Breast epithelium (tissue), 4 donors: ENCODE data around the gene CHRNB4. TPM values are rescaled to one million over a fixed set of nuclear protein-coding genes. Genes with fewer than 3 reads are reported as not detected.
"Not testable (repeated sequence)": the region's sequence is repeated elsewhere in the genome, so short reads cannot be mapped to it uniquely, and the experiment has no call there.

Experiments
- DNase-seq, 2 donors: peaks; one replicate each; pipeline ENCODE4 v3.0.0-alpha.2; 2019; ENCODE audit warnings: low spot score in 2 of 2
- H3K27ac ChIP-seq, 2 donors: fragments of 200-600 bp; sonication (generic) in 1 of 2; one replicate each; pipeline ENCODE4 v1.5.1; 2016 to 2019; ENCODE audit warnings: mild to moderate bottlenecking in 1 of 2
- H3K27me3 ChIP-seq, 2 donors: fragments of 200-600 bp; sonication (generic) in 1 of 2; one replicate each; pipeline versions ENCODE4 v1.5.1 to v1.6.0; 2017 to 2019; ENCODE audit warnings: control low read depth in 1 of 2, mild to moderate bottlenecking in 1 of 2
- H3K36me3 ChIP-seq: fragments of 200-600 bp; one replicate; pipeline ENCODE4 v1.5.1; 2019
- H3K4me1 ChIP-seq, 2 donors: fragments of 200-600 bp; sonication (generic); one replicate each; pipeline ENCODE4 v1.5.1; 2016 to 2019; ENCODE audit warnings: control low read depth in 1 of 2
- H3K4me3 ChIP-seq, 3 donors: fragments of 200-600 bp; sonication (generic); 1 replicate in 2 of 3; 2 replicates in 1 of 3; pipeline ENCODE4 v1.5.1; 2016 to 2019; ENCODE audit warnings: mild to moderate bottlenecking in 3 of 3, moderate library complexity in 2 of 3
- H3K9me3 ChIP-seq, 2 donors: fragments of 200-600 bp; sonication (generic) in 1 of 2; one replicate each; pipeline ENCODE4 v1.5.1; 2016 to 2019; ENCODE audit warnings: control low read depth in 1 of 2
- CTCF ChIP-seq, 3 donors: fragments of 450-650 bp; IDR thresholded peaks; one replicate each; pipeline ENCODE4 v1.5.1; 2016 to 2017; ENCODE audit warnings: antibody characterized with exemption in 3 of 3, mild to moderate bottlenecking in 3 of 3, moderate library complexity in 3 of 3
- POLR2A ChIP-seq: fragments of 450-650 bp; IDR thresholded peaks from one replicate; pipeline ENCODE4 v1.6.1; 2016; ENCODE audit warnings: antibody characterized with exemption, mild to moderate bottlenecking, moderate library complexity
- POLR2AphosphoS5 ChIP-seq, 3 donors: sonication (generic); formaldehyde crosslinking; IDR thresholded peaks; one replicate each; pipeline ENCODE4 v1.6.1; 2017; ENCODE audit warnings: antibody characterized with exemption in 3 of 3
- intact Hi-C: fragments of 100-400 bp; cut with DNase I; formaldehyde crosslinking; loops from one replicate; pipeline ENCODE4 v1.15.1; 2023; ENCODE audit warnings: low total_unique reads
- total RNA-seq, 3 donors: library from RNA; depleted of rRNA; stranded (reverse); fragments of >200 nt; gene quantifications; one replicate each; pipeline ENCODE4 v1.1.0, GENCODE V29; 2016

The CHRNB4 gene
- total RNA-seq, 3 donors from 2014 or later, result not detected

- TF ChIP-seq POLR2AphosphoS5 (IDR thresholded peaks at IDR 0.05), result no peak
- TF ChIP-seq POLR2A, result no peak
- no peak for TF ChIP-seq CTCF (IDR thresholded peaks at IDR 0.05)
- no peak for DNase-seq
- intact Hi-C loops, result no loop called here
- H3K4me1 ChIP-seq, result peaks cover 0 to 3% of the 10 kb centered on the region in 2 donors
- no peaks in the 10 kb centered on the region for H3K9me3 ChIP-seq
- H3K27me3 ChIP-seq, result peaks cover 4 to 29% of the 10 kb centered on the region in 2 donors
- H3K27ac ChIP-seq, result no peak overlapping the region
- no peaks in the 10 kb centered on the region for H3K36me3 ChIP-seq
- no peak overlapping the region for H3K4me3 ChIP-seq
Observed at GRCh38 chr15:78616506-78616905, 24.5 kb downstream of the CHRNB4 start.

DNA sequence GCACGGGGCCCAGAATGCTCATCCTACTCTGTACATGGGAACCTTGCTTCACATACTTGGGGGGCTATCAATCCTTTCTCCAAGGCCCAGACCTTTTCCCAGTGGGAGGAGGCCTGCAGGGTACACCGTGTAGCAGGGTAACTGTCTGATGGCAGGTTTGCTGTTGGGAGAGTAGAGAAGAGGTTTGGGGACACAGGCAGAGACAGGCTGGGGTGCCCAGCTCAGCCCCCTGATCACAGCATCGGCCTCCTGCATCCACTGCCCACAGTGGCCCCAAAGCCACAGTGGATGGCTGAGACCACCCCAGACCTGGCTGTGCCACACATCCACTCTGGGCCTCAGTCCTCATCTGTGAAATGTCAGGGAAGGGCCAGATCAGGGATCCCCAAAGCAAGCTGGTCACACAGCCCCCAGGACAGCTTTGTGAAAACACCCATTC is 25.8 kb downstream of the CHRNB4 start:
- Histone ChIP-seq H3K27ac (no peak overlapping the region), H3K4me1 (no peaks in the 10 kb centered on the region), H3K36me3 (no peaks in the 10 kb centered on the region), H3K27me3 (peaks cover 0 to 17% of the 10 kb centered on the region in 2 donors), H3K4me3 (no peak overlapping the region), H3K9me3 (no peaks in the 10 kb centered on the region)
- no peak for TF ChIP-seq POLR2AphosphoS5 (IDR thresholded peaks at IDR 0.05)
- no peak for TF ChIP-seq CTCF (IDR thresholded peaks at IDR 0.05)
- TF ChIP-seq POLR2A, result no peak
- intact Hi-C loops, result no loop called here
- DNase-seq, result no peak

- H3K36me3 ChIP-seq, result no peaks in the 10 kb centered on the region
- DNase-seq, result no peak
- H3K4me1 ChIP-seq, result no peaks in the 10 kb centered on the region
- H3K27me3 ChIP-seq, result peaks cover 0 to 6% of the 10 kb centered on the region in 2 donors
- no peak for TF ChIP-seq POLR2A
- no peak for TF ChIP-seq CTCF (IDR thresholded peaks at IDR 0.05)
- no peak for TF ChIP-seq POLR2AphosphoS5 (IDR thresholded peaks at IDR 0.05)
- no peak overlapping the region for H3K4me3 ChIP-seq
- no peak overlapping the region for H3K27ac ChIP-seq
- H3K9me3 ChIP-seq, result no peaks in the 10 kb centered on the region
- intact Hi-C loops, result no loop called here
Observed at GRCh38 chr15:78614021-78614420, 27.0 kb downstream of the CHRNB4 start.

- H3K27me3 ChIP-seq, intact Hi-C loops, DNase-seq, H3K4me3 ChIP-seq, H3K36me3 ChIP-seq, H3K27ac ChIP-seq, H3K9me3 ChIP-seq, H3K4me1 ChIP-seq: not testable (repeated sequence)
Observed at GRCh38 chr15:78609551-78609950, 31.5 kb downstream of the CHRNB4 start.

GRCh38 chr15:78605680-78606079 is 35.3 kb downstream of the CHRNB4 start:
- no peak overlapping the region for H3K4me3 ChIP-seq
- no peak for DNase-seq
- H3K9me3 ChIP-seq, result no peaks in the 10 kb centered on the region
- no peaks in the 10 kb centered on the region for H3K4me1 ChIP-seq
- no peak for TF ChIP-seq CTCF (IDR thresholded peaks at IDR 0.05)
- TF ChIP-seq POLR2AphosphoS5 (IDR thresholded peaks at IDR 0.05), result no peak
- no peak for TF ChIP-seq POLR2A
- no peaks in the 10 kb centered on the region for H3K36me3 ChIP-seq
- no peak overlapping the region for H3K27ac ChIP-seq
- intact Hi-C loops, result no loop called here
- no peaks in the 10 kb centered on the region for H3K27me3 ChIP-seq

DNA sequence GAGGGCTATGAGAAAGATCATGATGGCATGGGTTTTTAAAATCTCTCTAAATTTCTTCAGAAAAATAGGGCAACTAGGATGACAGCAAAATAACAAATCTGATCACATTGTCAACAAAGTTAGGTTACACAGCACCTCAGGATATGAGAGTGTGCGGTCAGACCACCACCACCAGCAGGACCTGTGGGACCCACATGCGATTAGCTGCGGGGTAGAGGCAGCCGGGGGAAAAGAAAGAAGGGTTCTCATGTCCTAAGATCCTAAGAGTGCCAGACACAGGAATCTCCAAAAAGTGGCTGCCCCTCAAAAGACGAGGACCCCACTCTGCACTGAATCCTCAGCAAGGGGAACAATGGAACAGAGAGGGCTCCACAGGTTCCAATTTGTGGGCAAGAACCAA is 35.8 kb downstream of the CHRNB4 start:
- no peaks in the 10 kb centered on the region for H3K9me3 ChIP-seq
- H3K27me3 ChIP-seq, result no peaks in the 10 kb centered on the region
- TF ChIP-seq POLR2A, result no peak
- no peak for TF ChIP-seq POLR2AphosphoS5 (IDR thresholded peaks at IDR 0.05)
- TF ChIP-seq CTCF (IDR thresholded peaks at IDR 0.05), result no peak
- H3K4me3 ChIP-seq, result no peak overlapping the region
- no peak for DNase-seq
- no peak overlapping the region for H3K27ac ChIP-seq
- H3K36me3 ChIP-seq, result no peaks in the 10 kb centered on the region
- H3K4me1 ChIP-seq, result no peaks in the 10 kb centered on the region
- intact Hi-C loops, result no loop called here
